GM18868 (cell line): Measurements from ENCODE around the gene CCNH.
A peak's percentile ranks its signal among the peaks of the same experiment; 100 is the strongest.

Source experiments
- ATAC-seq: cut with Tn5 transposase; IDR thresholded peaks from one replicate; pipeline ENCODE4 v1.9.1; 2021; ENCODE audit warnings: mild to moderate bottlenecking, moderate library complexity; ENCODE audit not compliant: unreplicated experiment

The CCNH gene

DNA sequence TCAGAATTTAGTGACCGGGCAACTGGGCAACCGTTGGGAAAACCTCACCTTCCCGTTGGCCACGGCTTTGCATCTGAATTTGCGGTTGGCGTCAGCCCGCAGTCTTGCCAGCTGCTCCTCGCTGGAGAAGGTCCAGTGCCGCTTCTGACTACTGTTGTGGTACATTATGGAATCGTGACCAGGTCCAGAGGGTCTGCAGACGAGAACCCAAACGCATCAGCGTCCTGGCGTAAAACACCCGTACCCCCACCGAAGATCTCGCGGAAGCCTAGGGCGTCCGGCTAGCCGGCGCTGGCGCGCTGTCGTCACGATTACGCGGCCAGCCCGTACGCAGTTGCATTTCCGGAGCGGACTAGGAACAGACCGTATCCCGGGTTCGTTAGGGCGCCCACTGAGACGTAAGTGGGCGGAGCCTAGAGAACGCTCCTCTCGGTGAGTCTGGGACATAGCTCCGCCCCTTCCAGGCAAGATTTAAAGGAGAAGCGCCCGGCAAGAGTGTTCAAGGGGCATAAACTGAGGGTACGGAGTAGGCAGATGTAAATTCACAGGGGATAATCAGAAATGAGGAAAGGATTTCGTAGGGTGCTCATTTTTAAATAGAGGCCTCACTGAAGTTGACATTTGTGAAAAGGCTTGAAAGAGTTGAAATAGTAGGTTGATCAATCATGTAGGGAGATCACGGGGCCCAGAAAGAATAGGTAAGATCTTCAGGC, at the start of gene CCNH:
CCNH (minus strand) TSS at position 301 of the 713 bp plus-strand sequence; CDS start at position 165, 136 bp downstream.
- peak; percentile 99 for ATAC-seq

DNA sequence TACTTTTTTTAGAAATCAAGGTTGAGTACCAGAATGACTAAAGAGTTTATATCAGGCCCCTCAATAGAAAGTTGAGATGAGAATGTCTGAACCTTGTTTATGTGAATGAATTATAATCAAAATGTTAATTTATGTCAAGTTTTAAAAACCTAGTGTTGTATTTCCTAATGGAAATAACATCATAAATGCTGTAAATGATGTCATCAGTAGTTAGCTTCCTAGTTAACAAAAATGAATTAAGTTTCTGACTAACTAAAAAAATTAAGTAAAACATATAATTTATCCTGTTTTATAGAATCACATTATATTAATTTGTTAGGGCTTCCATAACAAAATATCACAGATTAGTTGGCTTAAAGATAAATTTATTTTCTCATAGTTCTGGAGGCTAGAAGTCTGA, 45.0 kb upstream of the CCNH start:
- ATAC-seq: no peak

DNA sequence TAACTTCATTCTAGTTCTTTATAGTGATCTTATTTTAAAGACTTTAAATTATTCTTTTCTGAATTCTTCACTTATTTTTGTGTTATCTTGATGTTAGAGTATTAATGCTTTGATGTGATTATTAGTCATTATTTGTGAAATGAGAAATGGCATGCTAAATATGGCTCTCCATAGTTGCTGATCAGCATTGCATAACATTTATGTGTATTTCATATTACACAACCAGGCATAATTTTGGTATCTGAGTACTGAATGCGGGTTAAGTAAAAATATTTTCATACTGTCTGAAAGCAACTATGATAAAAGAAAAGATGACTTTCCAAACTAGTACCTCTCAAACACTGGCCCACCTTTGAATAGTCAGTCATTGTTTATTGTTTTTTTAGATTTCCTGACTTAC, 41.1 kb upstream of the CCNH start:
- no peak for ATAC-seq

DNA sequence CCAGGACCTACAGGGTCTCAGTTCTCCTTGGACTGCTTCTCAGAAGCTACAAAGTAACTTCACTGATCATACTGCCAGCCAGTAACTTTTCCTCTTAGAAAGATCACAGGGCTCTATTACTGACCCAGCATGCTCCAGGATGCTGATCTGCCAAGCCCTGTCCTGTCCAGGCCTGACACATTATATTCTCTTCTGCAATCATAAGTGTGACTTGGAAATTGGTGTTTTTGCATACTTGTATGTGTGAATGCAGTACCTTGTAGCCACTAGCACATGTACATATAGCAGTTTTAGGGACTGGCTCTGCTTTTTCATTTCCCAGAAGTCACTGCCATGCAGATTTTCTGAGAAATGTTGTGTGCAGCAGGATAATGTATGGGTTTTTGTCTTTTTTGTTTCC, 40.1 kb upstream of the CCNH start:
- ATAC-seq: no peak

DNA sequence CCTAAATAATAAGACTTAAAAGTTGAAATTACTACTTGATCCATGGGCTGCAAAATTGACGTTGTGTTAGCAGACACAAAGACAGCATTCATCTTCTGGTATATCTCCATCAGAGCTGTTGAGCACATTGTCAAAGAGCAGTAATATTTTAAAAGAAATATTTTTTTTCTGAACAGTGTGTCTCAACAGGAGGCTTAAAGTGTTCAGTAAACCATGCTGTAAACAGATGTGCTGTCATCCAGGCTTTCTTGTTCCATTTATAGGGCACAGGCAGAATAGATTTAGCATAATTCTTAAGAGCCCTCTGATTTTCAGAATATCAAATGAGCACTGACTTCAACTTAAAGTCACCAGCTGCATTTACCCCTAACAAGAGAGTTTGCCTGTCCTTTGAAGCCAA, 29.7 kb upstream of the CCNH start:
- no peak for ATAC-seq

DNA sequence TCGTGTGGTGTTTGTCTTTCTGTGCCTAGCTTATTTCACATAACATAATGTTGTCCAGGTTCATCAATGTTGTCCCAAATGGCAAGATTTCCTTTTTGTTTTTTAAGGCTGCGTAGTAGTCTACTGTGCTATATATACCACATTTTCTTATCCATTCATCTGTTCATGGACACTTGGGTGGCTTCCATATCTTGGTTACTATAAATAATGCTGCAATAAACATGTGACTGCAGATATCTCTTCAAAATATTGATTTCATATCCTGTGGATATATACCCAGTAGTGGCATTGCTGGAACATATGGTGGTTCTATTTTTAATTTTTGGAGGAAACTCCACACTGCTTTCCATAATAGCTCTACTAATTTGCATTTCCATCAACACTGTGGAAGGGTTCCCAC, 25.5 kb upstream of the CCNH start:
- no peak for ATAC-seq

DNA sequence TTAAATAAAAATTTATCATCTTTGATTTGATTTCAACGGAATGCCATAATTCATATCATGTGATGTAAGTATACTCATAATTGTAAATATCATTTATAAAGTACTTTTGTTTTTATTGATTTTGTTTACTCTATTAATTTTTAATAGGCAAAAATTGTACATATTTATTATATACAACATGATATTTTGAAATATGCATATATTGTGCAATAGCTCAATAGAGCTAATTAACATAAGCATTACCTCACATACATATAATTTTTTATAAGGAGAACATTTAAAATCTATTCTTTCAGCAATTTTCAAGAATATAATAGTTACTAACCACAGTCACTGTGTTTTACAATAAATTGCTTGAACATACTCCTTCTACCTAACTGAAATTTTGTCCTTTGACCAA, 25.0 kb upstream of the CCNH start:
- no peak for ATAC-seq

DNA sequence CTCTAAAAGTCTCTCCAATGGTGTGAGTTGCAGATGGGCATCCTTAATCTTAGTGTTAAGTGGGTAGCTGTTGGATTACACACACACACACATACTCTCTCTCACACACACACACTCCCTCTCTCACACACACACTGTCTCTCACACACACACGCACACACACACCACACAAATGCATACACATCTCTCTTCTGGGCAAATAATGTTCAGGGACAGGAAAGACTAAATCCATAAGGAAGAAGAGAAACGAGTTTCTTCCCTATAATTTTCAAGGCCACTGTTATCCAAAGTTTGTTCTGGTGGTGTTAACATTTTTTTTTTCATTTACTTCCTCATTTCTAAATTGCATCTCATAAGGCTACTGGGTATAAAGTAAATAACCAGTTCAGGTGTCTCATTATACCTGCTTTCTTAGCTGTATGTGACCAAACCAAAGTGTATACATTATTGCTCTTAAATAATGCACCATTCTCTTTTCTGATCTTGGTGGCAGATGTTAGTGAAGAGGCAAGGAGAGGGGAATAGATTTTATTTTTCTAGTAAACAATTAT, 22.5 kb upstream of the CCNH start:
- ATAC-seq: no peak

DNA sequence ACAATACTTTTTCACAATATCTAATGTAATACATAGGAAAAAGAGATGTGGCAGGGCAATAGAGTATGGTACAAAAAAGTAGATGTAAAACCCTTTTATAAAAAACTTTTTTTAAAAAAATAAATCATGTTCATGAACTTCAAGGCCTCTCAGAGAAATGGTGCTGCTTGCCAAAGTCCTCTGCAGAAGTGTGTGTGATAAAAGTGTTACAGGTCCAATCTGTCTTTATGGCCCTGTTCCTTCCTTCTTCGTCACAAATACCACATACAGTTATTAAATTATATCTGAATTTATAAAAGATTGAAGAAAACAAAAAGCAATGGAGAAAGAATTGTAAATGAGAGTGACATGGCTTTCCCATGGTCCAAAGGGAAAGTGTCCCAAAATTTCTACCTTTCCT, 21.7 kb upstream of the CCNH start:
- ATAC-seq: no peak

DNA sequence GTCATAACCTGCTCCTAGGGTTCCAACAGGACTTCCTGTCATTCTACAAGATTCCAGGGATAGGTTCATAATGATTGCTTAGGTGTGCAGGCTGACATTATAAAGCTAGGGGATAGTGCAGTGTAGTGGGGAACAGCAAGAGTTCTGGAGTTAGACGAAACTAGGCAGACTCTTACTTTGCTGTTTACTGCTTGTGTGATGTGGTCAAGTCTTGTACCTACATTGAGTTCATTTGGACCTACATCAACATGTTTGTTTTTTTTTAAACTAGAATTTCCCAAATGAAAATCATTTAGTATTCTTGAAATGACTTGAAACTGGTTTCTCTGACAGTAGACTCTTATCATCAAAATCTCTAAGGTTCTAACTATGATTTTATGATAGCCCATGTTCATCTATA, 21.2 kb upstream of the CCNH start:
- ATAC-seq: no peak

DNA sequence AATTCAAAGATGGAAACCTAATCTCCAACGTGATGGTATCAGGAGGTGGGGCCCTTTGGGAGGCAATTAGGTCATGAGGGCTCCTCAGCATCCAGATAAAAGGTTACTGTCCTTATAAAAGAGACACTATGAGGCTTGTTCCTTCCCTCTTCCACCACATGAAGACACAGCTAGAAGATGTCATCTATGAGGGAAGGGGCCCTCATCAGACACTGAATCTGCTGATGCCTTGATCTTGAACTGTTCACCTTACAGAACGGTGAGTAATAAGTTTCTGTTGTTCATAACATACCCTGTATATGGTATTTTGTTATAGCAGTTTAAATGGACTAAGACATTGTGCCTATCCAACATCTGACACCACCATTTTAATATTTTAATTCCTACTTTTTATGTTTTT, 19.7 kb upstream of the CCNH start:
- no peak for ATAC-seq

DNA sequence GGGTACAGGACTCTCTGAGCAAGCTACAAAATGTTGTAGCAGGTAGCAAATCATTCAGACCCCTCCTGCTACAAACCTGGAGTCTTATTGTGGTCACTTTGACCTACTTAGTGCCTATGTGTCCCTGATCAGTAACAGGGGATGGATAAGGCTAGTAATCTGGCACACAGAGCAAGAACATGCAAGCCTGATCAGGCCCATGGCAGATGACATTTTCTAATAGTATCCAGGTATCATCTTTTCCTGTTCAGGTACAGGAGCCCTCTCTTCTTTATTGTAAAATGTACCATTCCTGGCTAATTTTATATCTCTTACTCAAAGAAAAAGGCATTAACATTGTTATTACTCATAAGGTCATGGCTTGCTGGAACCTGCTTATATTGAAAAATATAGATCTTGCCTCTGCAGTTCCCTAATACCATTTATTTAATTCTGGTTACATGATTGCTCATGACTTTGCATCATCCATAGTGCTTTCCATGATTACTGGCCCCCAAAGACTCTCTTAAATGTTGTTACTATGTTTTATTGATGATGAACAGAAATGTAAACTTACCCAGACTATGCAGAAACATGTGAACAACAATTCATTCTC, 18.2 kb upstream of the CCNH start:
- ATAC-seq: no peak

DNA sequence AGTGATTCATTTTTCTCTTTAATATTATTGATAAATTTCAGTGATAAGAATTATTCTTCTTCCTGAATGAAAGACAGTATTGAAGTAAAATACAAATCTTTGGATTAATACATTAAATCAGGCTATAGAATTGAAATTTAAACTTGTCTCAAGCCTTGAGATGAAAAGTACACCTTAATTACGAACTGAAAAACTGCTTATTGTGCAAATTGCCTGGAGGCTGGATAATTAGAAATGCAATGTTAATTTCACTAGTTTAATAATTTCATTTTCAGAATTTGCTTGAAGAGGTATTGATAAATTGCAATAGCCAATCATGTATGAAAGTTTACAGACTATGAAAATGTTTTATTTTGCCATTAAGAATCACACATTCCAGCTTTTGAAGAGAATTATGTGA, 11.0 kb upstream of the CCNH start:
- no peak for ATAC-seq

DNA sequence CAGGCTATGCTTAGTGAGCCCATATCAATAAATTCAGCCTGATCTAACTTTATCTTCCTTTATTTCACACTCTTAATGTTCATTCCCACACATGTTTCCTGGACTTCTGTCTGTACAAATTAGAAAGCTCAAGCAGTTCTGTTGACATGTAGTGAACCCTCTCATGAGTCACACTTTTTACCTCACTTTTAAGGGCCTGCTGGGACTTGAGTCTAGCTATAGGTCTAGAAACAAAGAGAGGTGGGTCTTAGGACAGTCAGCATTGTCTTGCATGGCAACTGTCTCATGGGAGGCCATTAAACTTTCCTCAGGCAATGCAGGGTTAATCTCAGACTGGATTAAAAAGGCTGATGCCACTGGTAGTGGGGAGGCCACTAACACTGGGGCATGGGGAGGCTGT, 8.6 kb upstream of the CCNH start:
- ATAC-seq: no peak

DNA sequence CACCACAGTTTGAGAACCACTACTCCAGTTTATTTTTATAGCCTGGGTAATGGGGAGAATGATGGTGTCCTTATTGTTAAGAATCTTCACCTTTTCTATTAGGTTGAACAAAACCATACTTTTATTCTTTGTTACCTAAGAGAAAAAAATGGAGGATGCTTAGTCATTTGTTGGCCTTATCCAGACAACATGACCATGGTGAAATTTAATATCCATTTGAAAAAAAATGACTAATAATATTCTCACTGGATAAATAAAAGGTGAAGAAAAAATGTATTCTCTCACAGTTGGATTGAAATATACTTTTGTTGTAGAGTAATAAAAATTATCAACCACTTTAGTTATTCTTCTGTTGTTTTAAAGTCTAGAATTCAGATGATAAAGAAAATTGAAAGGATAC, 5.8 kb upstream of the CCNH start:
- no peak for ATAC-seq

DNA sequence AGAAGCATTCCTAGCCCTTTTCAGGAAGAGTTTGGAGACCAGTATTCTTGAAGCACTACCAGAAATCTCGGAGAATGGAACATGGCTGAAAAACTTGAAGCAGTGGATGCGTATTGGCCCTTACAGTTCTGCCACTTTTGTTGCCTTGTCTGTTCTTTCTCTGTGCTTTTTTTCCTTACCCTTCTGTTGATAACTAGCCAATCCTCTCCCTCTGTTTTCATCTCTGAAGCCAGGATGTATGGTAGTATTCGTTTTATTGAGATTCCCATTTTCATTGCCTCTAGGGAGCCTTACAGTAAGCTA, 564 bp upstream of the CCNH start:
- ATAC-seq: no peak

DNA sequence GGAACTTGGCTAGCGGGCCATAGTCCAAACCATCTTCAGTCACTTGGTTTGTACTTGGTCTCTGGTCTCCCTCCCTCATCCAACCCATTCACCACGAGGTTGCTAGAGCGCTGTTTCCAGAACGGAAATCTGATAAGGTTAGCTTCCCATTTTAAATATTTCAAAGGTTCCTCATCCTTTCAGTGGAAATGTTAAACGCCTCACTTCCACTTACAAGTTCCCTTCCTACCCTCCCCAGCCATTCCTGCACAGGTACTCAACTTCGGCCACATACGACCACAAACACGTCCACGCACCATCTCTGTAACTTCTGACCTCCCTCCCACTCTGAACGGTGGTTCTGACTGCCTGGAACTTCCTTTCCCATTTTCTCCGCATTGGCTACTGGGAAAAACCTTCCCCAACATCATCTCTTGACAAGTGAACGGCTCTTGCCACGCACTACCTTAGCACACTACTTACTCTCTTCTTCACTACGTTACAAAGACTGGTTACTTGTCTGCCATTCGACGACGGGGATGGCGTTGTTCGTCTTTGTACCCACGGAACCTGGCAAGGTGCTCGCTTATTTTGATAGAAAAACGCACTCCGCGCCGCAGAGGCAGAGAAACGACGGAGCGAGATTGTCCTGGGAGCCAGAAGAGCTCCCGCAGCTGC, 629 bp downstream of the CCNH start:
- ATAC-seq: peak; percentile 13

DNA sequence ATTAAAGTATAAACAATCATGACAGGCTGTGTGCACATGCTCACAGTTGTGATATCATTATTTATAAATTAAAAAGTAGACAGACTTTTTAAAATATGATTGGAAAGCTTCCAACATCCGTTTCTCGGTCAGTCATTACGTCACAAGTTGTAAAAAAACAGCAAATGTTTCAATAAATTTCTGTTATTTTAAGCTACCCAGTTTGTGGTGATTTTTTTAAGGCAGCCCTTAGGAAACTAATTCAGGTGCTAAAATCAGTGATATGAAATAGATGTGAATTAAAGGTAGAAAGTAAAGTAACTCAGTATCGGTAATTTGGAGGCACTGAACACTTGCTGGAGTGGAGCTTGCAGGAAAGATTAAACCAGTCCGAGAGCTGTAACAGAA, 1.2 kb downstream of the CCNH start:
- ATAC-seq: no peak

DNA sequence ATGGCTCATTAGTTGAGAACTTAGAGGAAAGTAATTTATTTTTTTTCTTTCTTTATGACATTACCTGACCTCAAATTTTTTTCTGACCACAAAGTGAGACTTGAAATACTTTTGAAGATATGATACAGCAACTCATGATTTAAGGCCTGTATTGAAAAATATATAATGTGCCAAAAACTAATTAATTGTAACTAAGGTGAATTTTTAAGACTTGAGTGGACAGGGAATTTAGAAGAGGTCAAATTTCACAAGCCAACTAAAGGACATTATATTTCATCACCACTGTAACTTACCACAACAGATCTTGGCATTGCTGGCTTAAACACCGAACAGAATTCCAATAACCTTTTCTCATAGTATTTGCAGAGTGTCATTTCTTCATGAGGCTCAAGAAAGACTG, 1.8 kb downstream of the CCNH start:
- ATAC-seq: no peak

DNA sequence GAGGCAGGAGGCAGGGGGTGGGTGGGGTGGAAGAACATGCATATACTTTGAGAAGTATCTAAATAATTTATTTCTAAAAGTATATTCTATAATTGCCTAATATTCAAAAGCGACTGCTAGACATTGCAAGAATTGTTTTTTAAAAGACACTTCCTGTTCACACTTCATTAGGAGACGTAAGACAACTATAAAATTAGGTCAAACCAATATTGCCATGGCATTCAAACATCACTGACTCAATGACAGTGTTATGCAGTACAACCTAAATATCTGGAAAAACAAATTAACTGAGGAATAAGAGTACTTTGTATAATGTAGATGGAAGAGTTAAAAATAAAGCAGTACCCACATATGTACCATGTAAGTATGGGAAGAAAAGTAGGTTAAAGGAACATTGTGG, 4.5 kb downstream of the CCNH start:
- ATAC-seq: no peak

DNA sequence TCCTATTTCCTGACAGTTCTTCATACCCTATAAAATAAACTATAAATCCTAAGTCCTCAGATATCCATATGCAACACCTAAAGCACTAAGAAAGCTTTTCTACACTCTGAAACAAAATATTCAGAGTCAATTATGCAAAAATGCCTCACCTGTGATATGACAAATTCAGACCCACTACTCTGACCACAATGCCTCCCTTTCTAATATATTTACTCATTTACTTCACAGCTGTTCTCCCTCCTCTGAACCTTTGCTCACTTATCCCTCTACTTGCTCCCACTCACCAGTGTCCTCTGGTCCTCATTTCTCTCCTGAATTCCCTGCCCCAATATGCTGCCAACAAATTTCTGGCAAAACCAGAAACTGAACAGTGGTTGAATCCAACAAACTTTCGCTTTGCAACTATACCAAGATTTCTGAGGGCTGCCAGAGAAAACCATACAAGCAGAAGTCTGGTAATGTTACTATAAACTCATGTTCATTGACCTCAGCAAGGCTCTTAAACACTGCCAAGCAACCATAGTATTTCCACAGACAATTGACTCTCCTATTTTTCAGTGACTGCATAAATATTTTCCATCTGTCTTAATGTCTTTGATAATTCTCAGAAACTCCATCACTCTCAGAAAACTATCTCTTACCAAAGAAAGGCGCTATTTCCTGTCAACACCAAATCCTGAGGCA, 7.1 kb downstream of the CCNH start:
- no peak for ATAC-seq

DNA sequence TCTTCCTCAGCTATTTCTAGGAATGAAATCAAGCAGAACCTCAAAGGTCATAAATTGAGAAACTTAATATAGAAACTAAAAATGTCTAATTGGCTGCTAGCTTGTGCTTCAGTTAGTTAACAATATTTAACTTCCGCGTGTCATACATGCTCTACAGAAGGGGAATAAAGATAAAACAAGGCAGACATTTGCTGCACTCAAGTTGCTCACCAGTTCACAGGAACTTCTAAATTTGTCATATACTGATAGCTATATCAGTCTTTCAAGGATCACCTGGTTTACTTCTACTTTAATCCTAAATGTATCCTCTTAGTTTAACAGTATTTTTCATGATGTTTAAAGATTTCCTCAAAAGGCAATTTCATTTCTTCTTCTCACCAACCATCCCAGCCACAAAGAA, 8.4 kb downstream of the CCNH start:
- ATAC-seq: no peak
